Spleen (tissue), 11 donors: ENCODE data around the gene SNX32. TPM values are rescaled to one million over a fixed set of nuclear protein-coding genes. Genes with fewer than 3 reads are reported as not detected.

Experiments
- DNase-seq: peaks from one replicate; pipeline ENCODE4 v3.0.0-alpha.2; 2020
- H3K27ac ChIP-seq, 8 donors: fragments of 200-600 bp; sonication (generic) in 7 of 8; 1 replicate in 4 of 8; 2 replicates in 4 of 8; pipeline versions ENCODE4 v1.5.0 to v1.8.0; 2016 to 2021; ENCODE audit warnings: inconsistent platforms in 4 of 8, mild to moderate bottlenecking in 4 of 8, moderate library complexity in 1 of 8
- H3K27me3 ChIP-seq, 7 donors: fragments of 200-600 bp; sonication (generic) in 6 of 7; replicated peaks in 1 of 7; 1 replicate in 4 of 7; 2 replicates in 3 of 7; pipeline versions ENCODE4 v1.5.0 to v1.8.0; 2016 to 2021; ENCODE audit warnings: inconsistent platforms in 3 of 7, mild to moderate bottlenecking in 1 of 7
- H3K36me3 ChIP-seq, 6 donors: fragments of 200-600 bp; sonication (generic) in 5 of 6; 1 replicate in 4 of 6; 2 replicates in 2 of 6; pipeline versions ENCODE4 v1.5.0 to v1.8.0; 2016 to 2021; ENCODE audit warnings: inconsistent platforms in 2 of 6
- H3K4me1 ChIP-seq, 6 donors: fragments of 200-600 bp; sonication (generic) in 5 of 6; 1 replicate in 3 of 6; 2 replicates in 3 of 6; pipeline versions ENCODE4 v1.5.0 to v1.8.0; 2016 to 2021; ENCODE audit warnings: inconsistent platforms in 3 of 6
- H3K4me3 ChIP-seq, 8 donors: fragments of 200-600 bp; sonication (generic) in 7 of 8; 1 replicate in 4 of 8; 2 replicates in 4 of 8; pipeline versions ENCODE4 v1.5.0 to v1.8.0; 2016 to 2021; ENCODE audit warnings: inconsistent platforms in 4 of 8, mild to moderate bottlenecking in 4 of 8, moderate library complexity in 2 of 8
- H3K9me3 ChIP-seq, 8 donors: fragments of 200-600 bp; sonication (generic) in 7 of 8; 1 replicate in 4 of 8; 2 replicates in 4 of 8; pipeline versions ENCODE4 v1.5.0 to v1.8.0; 2016 to 2021; ENCODE audit warnings: inconsistent platforms in 4 of 8
- POLR2A ChIP-seq, 3 donors: fragments of 450-650 bp; IDR thresholded peaks; one replicate each; pipeline ENCODE4 v1.5.1; 2017; ENCODE audit warnings: antibody characterized with exemption in 3 of 3, mild to moderate bottlenecking in 1 of 3
- POLR2AphosphoS5 ChIP-seq, 3 donors: sonication (generic); formaldehyde crosslinking; IDR thresholded peaks; one replicate each; pipeline ENCODE4 v1.5.1; 2017; ENCODE audit warnings: antibody characterized with exemption in 3 of 3
- WGBS, 5 donors: extraction: QIAGEN DNeasy Blood & Tissue Kit in 3 of 5; methylation state at CpG; one replicate each; pipeline versions ENCODE4 v1.1.5 to v1.1.7; 2013 to 2018; 5-methylcytosine and 5-hydroxymethylcytosine counted together
- intact Hi-C: fragments of 100-400 bp; cut with DNase I; formaldehyde crosslinking; loops from one replicate; pipeline ENCODE4 v1.15.0; 2023; ENCODE audit warnings: low total_unique reads
- polyA plus RNA-seq, 3 donors: library from polyadenylated mRNA; stranded (reverse); fragments of 200-250 nt; gene quantifications; one replicate each; pipeline ENCODE4 v1.2.1, GENCODE V29; 2013
- total RNA-seq, 7 donors: library from RNA; depleted of rRNA in 3 of 7; stranded (reverse); fragments of >200 nt in 3 of 7; fragmentation: NEBNext Ultra II Directional in 4 of 7; extraction: Animal tissue kit (Norgen Biotek cat#: 25700) in 4 of 7; gene quantifications; one replicate each; pipeline versions ENCODE4 v1.1.0 to v1.2.1, GENCODE V29; 2016 to 2021
- TF ChIP-seq, protein P1 (sequence below), 11 experiments: fragments of 200-600 bp in 7 of 11; fragments of 450-650 bp in 4 of 11; sonication (generic) in 4 of 11; IDR thresholded peaks in 8 of 11; conservative IDR thresholded peaks in 3 of 11; 1 replicate in 7 of 11; 2 replicates in 4 of 11; pipeline versions ENCODE4 v1.4.0 to v1.8.0; 2016 to 2021; ENCODE audit warnings: antibody characterized with exemption in 11 of 11, inconsistent platforms in 4 of 11, mild to moderate bottlenecking in 1 of 11
- donor health status: healthy with polysubstance abuse.
- donor health status: DM: no; HTN: no; CAD: no; lungs with moderate emphysema.
- donor health status: DM: no; HTN: no; CAD: no.
- donor health status: Bipolar disorder and iron deficiency.
- donor health status: healthy.
- donor health status: DM: no; HTN: no; CAD: no.
- donor health status: DM: yes; HTN: yes; CAD: no.

Gene SNX32
- total and polyA plus RNA-seq, 10 donors = 0.22 to 1.5 (median 0.83) TPM; not detected in 2

DNA sequence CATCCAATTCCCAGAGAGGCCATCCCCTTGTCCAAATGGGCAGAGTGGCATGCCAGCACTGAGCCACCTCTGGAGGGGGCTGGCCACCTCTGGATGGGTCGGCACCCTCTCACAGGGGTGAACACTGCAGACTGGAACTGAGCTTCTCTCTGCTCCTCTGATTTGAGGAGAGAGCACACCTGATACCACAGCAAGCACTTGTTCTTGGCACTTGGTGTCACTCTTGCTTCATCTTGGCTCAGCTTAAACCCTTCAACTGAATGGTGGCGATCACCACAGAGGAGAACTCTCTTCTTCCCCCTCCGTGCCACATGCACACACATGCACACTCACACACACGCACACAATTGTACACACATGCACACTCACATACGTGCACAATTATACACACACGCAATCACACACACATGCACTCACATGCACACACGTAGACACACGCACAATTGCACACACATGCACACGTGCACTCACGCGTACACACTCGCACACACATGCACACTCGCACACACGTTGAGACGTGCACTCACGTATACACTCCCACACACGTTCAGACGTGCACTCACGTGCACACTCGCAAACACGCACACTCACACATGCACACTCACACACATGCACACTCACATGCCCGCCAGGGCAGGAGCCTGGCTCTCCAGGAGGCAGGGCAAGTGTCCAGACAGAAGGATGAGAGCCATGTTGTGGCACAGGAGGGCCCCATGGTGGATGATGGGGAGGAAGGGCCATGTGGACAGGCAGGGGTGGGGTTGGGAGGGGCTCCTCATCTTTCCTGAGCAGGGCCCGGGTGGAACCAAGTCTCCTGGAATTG is 23.5 kb upstream of the SNX32 start:
- Histone ChIP-seq H3K4me3 (no peak overlapping the region), H3K4me1 (peaks cover 0 to 10% (median 3%) of the 10 kb centered on the region in 6 donors), H3K36me3 (peaks cover 0 to 5% (median 0%) of the 10 kb centered on the region in 6 donors), H3K27me3 (peaks cover 0 to 25% (median 0%) of the 10 kb centered on the region in 7 donors), H3K9me3 (no peaks in the 10 kb centered on the region), H3K27ac (no peak overlapping the region)
- TF ChIP-seq POLR2AphosphoS5 (IDR thresholded peaks at IDR 0.05) (peak in 1 of 3 donors; percentile 21), POLR2A (IDR thresholded peaks at IDR 0.05) (no peak)
- DNase-seq = no peak
- intact Hi-C loops = loop anchor here (10.0 kb wide), 1 partner anchor 95 kb away; the partner anchor contains the start of gene KAT5
- 80 to 87% (median 84%) methylated on average over 23 of the region's 23 CpGs for WGBS, 5 donors

DNA sequence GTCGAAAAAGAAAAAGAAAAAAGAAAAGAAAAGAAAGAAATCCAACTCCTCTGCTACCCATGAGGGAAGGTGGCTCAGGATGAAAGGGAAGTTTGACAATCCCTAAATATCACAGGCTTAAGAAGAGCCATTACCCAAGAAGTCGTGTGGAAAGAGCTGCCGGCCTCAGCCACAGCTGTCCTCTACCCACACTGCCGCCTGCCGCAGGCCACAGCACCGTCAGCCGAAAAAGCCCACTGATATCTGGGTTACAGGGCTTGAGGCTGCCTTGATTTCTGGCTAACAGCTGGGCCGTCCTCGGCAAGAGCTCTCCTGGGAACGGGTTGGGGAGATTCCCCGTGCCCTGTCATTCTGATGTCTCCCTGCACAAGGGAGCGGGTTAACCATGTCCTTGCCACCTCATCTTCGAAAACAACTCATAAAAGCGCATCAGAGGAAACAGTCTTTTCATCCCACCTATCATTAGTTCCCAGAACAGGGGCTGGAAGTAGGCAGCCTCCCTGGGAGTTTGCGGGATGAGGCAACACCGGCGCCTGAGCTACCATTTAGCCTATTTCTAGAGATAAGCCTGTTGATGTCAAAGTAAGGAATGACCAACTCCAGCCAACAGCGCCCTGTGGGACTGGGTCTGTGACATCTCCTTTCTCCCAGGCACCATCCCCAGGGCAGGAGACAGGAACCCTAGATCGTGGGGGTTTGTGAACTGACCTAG is 21.8 kb upstream of the SNX32 start:
- H3K9me3 ChIP-seq = no peaks in the 10 kb centered on the region
- no peak for DNase-seq
- peaks cover 0 to 12% (median 0%) of the 10 kb centered on the region in 7 donors for H3K27me3 ChIP-seq
- no peak overlapping the region for H3K4me3 ChIP-seq
- peak overlapping the region in 2 of 8 donors; percentile 1 to 4 for H3K27ac ChIP-seq
- peaks cover 0 to 10% (median 0%) of the 10 kb centered on the region in 6 donors for H3K36me3 ChIP-seq
- no peak for TF ChIP-seq POLR2AphosphoS5 (IDR thresholded peaks at IDR 0.05)
- intact Hi-C loops = loop anchor here (10.0 kb wide), 1 partner anchor 97 kb away; the partner anchor contains the start of gene KAT5
- peaks cover 0 to 20% (median 9%) of the 10 kb centered on the region in 6 donors for H3K4me1 ChIP-seq
- 66 to 81% (median 73%) methylated on average over 19 of the region's 19 CpGs for WGBS, 5 donors

DNA sequence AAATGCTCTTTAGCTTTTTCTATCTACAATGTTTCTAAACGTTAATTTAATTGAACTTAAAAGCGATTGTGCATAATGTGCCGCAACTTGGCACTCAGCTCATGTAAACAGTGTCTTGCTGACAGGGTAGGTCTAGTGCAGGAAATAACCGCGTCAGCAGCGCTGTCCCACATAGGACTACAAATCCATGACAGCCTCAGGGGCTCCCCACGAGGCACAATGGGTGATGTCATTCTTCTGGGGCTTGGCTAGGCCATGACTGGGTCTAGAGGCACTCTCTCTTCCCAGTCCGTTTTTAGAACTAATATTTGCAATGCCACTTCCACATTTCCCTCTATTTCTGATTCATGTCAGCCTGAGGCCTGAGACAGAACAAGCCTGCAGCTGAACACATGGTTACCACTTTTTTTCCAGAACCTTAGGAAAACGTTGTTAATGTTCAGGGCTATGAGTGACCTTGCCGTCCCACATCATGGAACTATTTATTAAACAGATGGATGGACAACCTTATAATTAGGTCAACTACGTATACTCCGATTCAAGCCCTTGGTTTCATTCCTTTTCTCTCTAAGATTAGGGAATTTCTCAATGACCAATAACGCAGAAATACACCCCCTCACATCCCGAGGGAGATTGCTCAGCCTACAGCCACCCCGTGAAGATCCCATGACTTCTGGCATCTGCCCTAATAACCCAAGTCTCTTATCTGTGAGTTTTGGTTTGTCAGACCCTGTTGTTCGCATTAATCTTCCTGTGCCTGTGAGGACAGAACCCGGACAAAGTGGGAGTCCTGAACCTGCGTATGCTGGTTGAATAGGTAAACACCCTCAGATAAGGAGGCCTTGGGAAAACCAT is 19.4 kb upstream of the SNX32 start:
- no peak for DNase-seq
- peaks cover 0 to 10% (median 0%) of the 10 kb centered on the region in 6 donors for H3K36me3 ChIP-seq
- no peaks in the 10 kb centered on the region for H3K9me3 ChIP-seq
- 68 to 77% (median 73%) methylated on average over 18 of the region's 18 CpGs for WGBS, 5 donors
- H3K27ac ChIP-seq = no peak overlapping the region
- TF ChIP-seq POLR2AphosphoS5 (IDR thresholded peaks at IDR 0.05) (no peak), POLR2A (IDR thresholded peaks at IDR 0.05) (no peak)
- TF ChIP-seq, protein P1, sequence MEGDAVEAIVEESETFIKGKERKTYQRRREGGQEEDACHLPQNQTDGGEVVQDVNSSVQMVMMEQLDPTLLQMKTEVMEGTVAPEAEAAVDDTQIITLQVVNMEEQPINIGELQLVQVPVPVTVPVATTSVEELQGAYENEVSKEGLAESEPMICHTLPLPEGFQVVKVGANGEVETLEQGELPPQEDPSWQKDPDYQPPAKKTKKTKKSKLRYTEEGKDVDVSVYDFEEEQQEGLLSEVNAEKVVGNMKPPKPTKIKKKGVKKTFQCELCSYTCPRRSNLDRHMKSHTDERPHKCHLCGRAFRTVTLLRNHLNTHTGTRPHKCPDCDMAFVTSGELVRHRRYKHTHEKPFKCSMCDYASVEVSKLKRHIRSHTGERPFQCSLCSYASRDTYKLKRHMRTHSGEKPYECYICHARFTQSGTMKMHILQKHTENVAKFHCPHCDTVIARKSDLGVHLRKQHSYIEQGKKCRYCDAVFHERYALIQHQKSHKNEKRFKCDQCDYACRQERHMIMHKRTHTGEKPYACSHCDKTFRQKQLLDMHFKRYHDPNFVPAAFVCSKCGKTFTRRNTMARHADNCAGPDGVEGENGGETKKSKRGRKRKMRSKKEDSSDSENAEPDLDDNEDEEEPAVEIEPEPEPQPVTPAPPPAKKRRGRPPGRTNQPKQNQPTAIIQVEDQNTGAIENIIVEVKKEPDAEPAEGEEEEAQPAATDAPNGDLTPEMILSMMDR (IDR thresholded peaks at IDR 0.05 in 8 of 11, conservative IDR thresholded peaks at IDR 0.05 in 3 of 11) = no peak
- H3K4me3 ChIP-seq = no peak overlapping the region
- peaks cover 4 to 37% (median 24%) of the 10 kb centered on the region in 6 donors for H3K4me1 ChIP-seq
- intact Hi-C loops = loop anchor here (10.0 kb wide), 1 partner anchor 100 kb away; the partner anchor contains the start of gene KAT5
- no peaks in the 10 kb centered on the region for H3K27me3 ChIP-seq

DNA sequence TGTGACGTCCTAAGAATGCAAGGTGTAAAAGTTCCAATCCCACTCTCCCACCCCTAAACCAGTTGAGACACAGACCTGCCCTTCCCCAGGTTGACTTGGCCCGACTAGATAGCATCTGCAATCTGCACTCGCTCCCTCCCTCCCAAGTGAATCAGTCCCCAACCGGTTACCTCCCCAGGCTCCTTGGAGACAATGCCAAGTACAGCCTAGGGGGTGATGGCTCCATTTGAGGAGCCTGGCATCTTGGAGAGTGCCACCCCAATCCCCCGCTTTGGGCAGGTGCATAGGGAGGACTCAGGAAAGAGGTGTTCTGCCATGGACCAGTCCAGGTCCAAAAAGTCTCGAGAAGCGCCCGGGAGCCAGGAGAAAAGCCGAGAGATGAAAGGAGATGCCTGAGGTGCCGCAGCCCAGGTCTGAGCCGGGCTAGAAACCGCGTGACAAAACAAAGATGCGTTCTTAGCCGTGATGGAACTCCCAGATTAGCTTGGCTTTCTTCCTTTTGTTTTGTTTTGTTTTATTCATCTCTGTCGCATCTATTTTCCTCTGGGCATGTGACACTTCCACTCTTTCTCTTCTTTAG is 18.7 kb upstream of the SNX32 start:
- Histone ChIP-seq H3K27ac (no peak overlapping the region), H3K4me1 (peaks cover 4 to 37% (median 24%) of the 10 kb centered on the region in 6 donors), H3K9me3 (no peaks in the 10 kb centered on the region), H3K27me3 (no peaks in the 10 kb centered on the region), H3K4me3 (no peak overlapping the region), H3K36me3 (peaks cover 0 to 10% (median 0%) of the 10 kb centered on the region in 6 donors)
- TF ChIP-seq, protein P1 (IDR thresholded peaks at IDR 0.05 in 8 of 11, conservative IDR thresholded peaks at IDR 0.05 in 3 of 11) = no peak
- whole genome bisulfite sequencing, 5 donors = 90 to 98% (median 92%) methylated on average over 16 of the region's 16 CpGs
- no peak for DNase-seq
- intact Hi-C loops = loop anchor here (5.0 to 10.0 kb wide), 3 partner anchors 43 to 188 kb away; partner anchors contain the start of gene KAT5
